DOHH2 (cell line): ENCODE data around the gene OTOF.

Experiments used
- EZH2phosphoT487 ChIP-seq: fragments of 200-600 bp; sonication (generic); IDR thresholded peaks from 2 replicates; pipeline ENCODE4 v1.6.1; 2017; ENCODE audit warnings: borderline replicate concordance, mild to moderate bottlenecking, antibody characterized with exemption, low read length, moderate library complexity, mixed read lengths
- TF ChIP-seq, protein P1 (sequence below): fragments of 200-600 bp; sonication (generic); IDR thresholded peaks from one replicate; pipeline ENCODE4 v1.5.1; 2014; ENCODE audit warnings: antibody characterized with exemption, mild to moderate bottlenecking, low read depth, low read length; ENCODE audit not compliant: poor library complexity, severe bottlenecking

DNA sequence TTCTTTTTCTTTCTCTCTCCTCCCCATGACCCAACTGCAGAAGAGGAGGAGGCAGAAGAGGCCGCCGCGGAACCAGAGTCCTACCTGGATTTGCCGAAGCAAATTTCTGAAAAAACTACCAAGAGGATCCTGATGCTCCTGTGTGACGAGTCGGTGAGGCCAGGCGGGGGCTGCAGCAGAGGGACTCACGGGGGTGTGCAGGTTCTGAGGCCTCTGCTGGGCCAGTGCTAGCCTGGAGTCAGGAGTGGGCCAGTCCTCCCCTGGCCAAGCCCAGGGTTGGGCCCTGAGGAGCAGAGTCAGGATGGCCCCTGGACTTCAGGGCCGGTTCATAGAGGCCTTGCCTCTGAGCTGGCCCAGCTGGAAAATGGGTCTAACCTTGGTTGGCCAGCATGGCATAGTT, 29.3 kb downstream of the OTOF start:
- TF ChIP-seq, protein P1, sequence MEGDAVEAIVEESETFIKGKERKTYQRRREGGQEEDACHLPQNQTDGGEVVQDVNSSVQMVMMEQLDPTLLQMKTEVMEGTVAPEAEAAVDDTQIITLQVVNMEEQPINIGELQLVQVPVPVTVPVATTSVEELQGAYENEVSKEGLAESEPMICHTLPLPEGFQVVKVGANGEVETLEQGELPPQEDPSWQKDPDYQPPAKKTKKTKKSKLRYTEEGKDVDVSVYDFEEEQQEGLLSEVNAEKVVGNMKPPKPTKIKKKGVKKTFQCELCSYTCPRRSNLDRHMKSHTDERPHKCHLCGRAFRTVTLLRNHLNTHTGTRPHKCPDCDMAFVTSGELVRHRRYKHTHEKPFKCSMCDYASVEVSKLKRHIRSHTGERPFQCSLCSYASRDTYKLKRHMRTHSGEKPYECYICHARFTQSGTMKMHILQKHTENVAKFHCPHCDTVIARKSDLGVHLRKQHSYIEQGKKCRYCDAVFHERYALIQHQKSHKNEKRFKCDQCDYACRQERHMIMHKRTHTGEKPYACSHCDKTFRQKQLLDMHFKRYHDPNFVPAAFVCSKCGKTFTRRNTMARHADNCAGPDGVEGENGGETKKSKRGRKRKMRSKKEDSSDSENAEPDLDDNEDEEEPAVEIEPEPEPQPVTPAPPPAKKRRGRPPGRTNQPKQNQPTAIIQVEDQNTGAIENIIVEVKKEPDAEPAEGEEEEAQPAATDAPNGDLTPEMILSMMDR = no peak
- no peak for TF ChIP-seq EZH2phosphoT487
